SU-DHL-6 (cell line): ENCODE results near the gene CLIC4.

Experiments
- EZH2phosphoT487 ChIP-seq: fragments of 200-600 bp; sonication (generic), shearing (Covaris generic); conservative IDR thresholded peaks from 2 replicates; pipeline ENCODE4 v1.6.1; 2018; ENCODE audit warnings: mild to moderate bottlenecking, antibody characterized with exemption, low read length, moderate library complexity, mixed read lengths
- TF ChIP-seq, protein P1 (sequence below): fragments of 200-600 bp; sonication (generic); IDR thresholded peaks from one replicate; pipeline ENCODE4 v1.5.1; 2017; ENCODE audit warnings: antibody characterized with exemption, mild to moderate bottlenecking, low read length, moderate library complexity; ENCODE audit not compliant: insufficient read depth, poor library complexity, severe bottlenecking

DNA sequence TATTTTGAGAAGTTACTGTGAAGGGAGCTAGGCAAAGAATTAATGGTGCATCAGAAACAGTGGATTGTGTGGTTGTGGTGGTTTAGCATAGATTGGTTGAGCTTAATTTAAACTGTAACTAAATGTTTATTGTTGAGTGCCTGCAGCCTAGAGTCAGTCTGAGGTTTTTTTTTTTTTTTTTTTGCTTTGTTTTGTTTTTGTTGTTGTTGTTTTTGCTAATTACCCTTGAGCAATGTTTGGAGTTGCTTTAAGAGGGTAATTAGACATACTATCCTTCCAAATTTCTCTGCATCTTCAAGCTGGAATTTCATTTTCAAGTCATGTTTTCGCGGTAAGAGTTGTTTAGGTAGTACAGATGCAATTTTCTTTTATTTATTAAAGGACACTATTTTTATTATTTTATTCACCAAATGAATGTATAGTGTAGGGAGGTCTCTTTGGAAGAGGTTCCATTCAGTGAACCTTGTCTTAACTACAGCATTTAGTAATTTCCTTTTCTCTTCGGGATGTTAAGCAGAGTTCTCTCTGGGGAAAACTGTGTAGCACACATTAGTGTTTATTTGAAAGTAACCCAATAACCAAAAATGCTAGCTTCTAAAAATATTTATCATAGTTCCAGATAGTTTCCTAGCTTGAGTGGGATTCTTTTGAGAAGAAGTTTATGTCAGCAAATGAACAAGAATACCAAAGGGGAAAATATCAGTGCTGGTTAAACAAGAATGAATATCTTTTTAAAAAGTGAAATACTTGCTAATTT lies 82.3 kb downstream of the CLIC4 start:
- TF ChIP-seq, protein P1, sequence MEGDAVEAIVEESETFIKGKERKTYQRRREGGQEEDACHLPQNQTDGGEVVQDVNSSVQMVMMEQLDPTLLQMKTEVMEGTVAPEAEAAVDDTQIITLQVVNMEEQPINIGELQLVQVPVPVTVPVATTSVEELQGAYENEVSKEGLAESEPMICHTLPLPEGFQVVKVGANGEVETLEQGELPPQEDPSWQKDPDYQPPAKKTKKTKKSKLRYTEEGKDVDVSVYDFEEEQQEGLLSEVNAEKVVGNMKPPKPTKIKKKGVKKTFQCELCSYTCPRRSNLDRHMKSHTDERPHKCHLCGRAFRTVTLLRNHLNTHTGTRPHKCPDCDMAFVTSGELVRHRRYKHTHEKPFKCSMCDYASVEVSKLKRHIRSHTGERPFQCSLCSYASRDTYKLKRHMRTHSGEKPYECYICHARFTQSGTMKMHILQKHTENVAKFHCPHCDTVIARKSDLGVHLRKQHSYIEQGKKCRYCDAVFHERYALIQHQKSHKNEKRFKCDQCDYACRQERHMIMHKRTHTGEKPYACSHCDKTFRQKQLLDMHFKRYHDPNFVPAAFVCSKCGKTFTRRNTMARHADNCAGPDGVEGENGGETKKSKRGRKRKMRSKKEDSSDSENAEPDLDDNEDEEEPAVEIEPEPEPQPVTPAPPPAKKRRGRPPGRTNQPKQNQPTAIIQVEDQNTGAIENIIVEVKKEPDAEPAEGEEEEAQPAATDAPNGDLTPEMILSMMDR: no peak
- TF ChIP-seq EZH2phosphoT487: no peak
